ENCODE data around the gene FRY.

Gene FRY

DNA sequence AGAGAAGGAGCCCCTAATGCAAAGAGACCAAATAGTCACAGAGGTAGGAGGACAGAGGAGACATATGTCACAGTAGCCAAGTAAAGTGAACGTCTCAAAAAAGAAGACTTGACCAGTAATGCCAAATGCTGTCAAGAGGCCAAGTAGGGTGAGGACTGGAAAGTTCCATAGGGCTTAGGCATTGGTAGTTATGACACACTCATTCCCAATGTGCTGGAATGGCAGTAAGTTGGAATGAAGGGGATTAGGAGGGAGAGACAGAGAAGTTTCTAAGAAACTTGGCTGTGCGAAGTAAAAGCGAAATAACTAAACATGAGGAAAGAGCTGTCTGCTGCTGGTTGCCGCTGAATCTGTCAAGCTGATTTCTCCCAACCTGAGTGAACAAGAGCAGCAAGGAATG is 14.9 kb upstream of the FRY start:
- DNase-seq (ENCODE audit: low read depth), result no peak

GRCh38 chr13:32017474-32017873 is 14.1 kb upstream of the FRY start:
- no peak for DNase-seq (ENCODE audit: low read depth)

- DNase-seq (ENCODE audit: low read depth), result no peak
These were observed 11.9 kb upstream of the FRY start for GRCh38 chr13:32019612-32020233.

- DNase-seq (ENCODE audit: low read depth), result no peak
These were observed 9.8 kb upstream of the FRY start for GRCh38 chr13:32021785-32022184.

GRCh38 chr13:32022311-32022710 is 9.3 kb upstream of the FRY start:
- DNase-seq (ENCODE audit: low read depth), result no peak

DNA sequence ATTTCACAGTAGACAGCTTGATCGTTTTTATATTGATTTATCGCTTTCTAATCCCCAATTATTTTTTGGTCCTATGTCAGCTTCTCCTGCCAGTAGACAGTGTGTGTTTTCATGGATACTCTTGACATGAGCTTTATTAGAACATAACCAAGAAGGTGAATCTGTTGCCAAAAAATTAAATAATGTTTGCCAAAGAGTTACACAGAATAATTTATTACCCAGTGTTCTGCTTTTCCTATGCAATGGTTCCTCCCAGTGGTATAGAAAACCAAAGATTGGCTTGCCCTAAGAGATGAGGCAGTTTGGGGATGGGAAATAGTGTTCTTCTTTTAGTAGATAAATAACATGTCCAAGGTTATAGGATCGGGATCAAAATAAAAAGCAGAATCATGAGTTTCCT is 8.5 kb upstream of the FRY start:
- no peak for DNase-seq (ENCODE audit: low read depth)

DNA sequence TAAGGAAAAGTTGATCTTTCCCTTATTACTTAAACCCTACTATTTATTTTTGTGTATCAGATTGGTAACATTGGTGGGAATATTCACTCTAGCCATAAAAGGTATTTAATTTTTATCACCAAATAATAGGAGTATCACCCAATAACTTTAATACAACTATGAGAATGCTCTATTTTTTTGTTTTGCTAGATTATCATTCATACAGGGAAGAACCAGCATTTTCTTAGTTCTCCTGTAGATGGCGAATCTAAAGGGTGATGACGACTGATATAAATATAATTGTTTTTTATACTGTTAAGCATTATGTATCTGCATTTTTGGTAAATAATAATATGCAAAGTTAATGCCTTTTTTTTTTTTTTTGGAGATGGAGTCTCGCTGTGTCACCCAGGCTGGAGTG is 7.9 kb upstream of the FRY start:
- no peak for DNase-seq (ENCODE audit: low read depth)

DNA sequence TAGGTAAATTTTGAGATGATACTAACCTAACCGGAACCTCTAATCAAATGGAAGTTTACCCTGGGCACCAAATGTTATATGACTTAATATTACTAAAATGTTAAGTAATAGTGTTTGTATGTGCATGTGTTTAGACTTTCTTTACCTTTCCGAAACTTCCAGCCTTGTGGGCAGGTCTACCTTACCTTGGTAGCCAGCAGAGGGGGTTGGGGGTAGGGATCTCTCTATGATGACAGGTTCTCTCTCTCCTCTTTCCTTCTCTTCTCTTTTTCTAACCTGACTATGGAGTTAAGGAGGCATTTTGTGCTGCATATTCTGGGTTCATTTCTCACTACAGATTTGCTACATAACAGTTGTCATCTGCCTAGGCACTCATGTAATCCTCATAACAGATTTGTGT is 6.8 kb upstream of the FRY start:
- DNase-seq (ENCODE audit: low read depth), result no peak

GRCh38 chr13:32025730-32026129 is 5.8 kb upstream of the FRY start:
- no peak for DNase-seq (ENCODE audit: low read depth)

- no peak for DNase-seq (ENCODE audit: low read depth)
These were observed 5.0 kb upstream of the FRY start for GRCh38 chr13:32026623-32027022.

DNA sequence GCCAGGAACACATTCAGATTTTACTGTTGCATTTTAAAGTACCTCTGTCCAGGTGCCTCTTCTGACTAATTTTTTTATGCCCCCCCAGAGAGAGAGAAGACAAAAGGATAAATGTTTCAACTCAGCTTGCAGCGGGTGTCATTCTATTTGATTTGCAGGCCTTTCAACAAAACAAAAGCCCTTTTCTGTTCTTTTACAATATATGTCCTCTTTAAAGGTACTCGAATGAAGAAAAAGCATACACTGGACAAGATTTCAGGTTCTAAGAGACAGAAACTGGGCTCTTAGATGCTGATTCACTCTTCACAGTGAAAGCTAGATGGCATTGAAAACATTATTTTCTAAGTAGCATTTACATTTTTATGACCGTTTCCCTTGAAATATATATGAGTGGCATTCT is 2.9 kb upstream of the FRY start:
- DNase-seq (ENCODE audit: low read depth), result no peak

GRCh38 chr13:32029684-32030083 is 1.9 kb upstream of the FRY start:
- no peak for DNase-seq (ENCODE audit: low read depth)

DNA sequence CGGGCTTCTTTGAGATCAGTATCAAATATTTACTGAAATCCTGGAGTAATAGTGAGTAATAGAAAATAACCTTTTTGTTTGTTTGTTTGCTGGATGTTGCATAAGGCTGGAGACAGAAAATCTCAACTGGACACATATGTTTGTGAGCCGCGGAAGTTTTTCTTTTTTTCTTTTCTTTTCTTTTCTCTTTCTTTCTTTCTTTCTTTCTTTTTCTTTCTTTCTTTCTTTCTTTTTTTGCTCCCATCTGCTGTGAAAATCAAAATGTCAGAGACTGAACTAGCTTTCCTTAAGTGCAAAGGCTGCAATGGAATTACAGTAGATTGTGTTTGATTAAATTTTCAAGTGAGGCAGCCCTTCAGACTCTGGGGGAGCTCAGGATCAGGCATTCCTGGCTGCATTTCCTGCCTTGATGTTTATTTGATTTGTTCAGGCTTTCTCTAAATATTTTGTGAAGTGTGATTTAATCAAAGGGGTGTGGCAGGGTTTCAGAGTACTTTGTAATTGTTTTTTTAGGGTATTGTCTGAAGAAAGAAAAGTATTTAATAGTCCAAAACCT is 319 bp downstream of the FRY start:
- DNase-seq (ENCODE audit: low read depth), result no peak

DNA sequence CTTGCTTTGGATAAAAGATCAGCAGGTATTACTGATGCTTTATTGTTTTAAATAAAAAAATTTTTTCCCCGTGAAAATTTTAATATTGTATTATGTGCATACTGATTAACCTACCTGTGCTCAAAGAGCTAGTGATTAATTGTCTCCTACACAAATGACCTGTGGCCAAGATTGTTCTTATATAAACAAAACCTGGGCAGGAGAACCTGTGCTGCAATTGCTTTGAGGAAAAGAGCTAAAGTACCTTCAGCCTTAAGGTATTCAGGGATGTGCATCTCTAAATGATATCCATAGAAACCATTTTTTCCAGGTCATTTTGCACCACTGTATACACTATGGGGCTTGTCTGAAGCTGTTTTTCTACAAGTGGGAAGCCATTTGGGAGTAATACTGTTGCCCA is 1.2 kb downstream of the FRY start:
- no peak for DNase-seq (ENCODE audit: low read depth)

GRCh38 chr13:32033744-32034143 is 2.2 kb downstream of the FRY start:
- DNase-seq (ENCODE audit: low read depth), result no peak

DNA sequence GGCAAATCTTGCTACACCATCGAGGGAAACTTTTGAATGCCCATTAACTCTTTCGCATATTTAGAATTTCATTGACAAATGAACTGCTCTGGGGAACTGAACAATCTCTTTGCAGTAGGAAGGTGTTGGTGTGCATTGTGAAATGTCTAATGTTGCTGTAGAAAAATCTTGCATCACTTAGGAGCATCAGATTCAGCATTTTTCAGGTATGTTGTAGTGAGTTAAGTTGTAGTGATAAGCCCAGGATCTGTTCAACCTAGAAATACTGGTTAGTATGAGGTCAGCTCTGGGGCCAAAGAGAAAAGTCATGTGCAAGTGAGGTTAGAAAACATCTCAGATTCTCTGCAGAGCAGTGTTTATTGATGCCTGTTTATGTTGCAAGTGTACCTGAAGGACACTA is 4.1 kb downstream of the FRY start:
- DNase-seq (ENCODE audit: low read depth), result no peak

- no peak for DNase-seq (ENCODE audit: low read depth)
These were observed 4.6 kb downstream of the FRY start for GRCh38 chr13:32036126-32036695.

GRCh38 chr13:32036757-32037156 is 5.2 kb downstream of the FRY start:
- no peak for DNase-seq (ENCODE audit: low read depth)

- no peak for DNase-seq (ENCODE audit: low read depth)
These were observed 5.9 kb downstream of the FRY start for GRCh38 chr13:32037471-32037870.

- no peak for DNase-seq (ENCODE audit: low read depth)
These were observed 6.8 kb downstream of the FRY start for GRCh38 chr13:32038343-32038742.

- DNase-seq (ENCODE audit: low read depth), result no peak
These were observed 7.5 kb downstream of the FRY start for GRCh38 chr13:32039056-32039455.

DNA sequence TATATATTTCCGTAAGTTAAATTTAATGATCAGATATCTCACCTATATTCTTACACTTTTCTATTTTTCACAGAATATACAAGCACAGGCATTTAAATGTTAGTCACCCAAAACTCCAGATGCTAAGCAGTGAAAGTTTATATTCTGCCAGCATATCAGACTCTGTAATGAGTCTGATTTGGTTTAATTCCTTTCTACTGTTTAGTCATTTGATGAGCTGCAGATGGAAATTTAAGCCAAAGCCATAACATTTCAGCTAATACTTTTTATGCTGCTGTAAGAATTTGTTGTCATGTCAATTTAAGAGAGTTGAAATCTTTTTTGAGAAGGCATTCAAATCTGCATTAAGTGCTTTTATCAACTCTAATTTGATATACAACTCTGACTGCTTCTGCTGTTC is 8.0 kb downstream of the FRY start:
- DNase-seq (ENCODE audit: low read depth), result no peak

DNA sequence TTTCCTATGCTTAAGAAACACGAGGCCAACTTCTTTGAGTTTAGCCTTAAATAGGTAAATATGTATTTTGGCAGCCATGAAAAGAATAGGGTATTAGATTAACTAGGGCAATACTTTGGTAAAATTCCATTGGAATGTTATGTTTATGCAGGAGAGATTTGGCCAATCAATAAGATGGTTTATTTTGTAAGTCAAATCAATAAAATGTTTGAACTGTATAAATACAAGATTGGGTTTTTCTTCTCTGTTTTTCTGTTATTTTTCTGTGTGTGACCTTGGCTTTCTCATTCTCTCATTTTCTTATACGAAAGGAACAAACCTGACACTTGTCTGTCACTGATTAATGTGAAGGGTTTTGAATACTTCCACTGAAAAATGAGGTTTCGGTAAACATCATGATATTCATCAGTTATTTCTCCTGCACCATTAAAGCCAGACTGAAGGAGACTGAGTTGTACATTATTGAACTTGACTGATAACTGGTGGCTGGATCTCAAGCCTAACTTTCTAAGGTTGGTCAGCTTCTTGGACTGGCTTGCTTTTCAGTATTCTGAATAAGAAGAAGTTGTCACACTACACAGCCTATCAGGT is 8.6 kb downstream of the FRY start:
- DNase-seq (ENCODE audit: low read depth), result no peak

DNA sequence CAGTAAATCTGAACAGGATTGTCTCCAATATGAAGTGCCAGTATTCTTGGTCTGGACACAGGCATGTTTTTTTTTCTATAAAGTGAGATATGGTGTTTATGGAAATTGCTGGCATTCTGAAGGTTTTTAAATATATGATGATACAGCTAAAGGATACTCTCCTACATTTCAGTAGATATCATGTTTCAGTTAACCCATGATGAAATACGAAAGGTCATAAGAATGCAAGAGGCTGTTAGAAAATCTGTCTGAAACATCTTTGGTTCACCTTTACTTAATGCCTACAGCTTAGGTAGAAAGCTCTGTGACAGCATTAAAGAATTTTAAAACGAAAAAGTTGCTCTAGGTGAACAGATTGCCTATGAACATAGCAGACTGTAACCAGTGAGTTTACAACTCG is 9.1 kb downstream of the FRY start:
- no peak for DNase-seq (ENCODE audit: low read depth)
